ENCODE measurements around the gene ACYP1.

The ACYP1 gene

DNA sequence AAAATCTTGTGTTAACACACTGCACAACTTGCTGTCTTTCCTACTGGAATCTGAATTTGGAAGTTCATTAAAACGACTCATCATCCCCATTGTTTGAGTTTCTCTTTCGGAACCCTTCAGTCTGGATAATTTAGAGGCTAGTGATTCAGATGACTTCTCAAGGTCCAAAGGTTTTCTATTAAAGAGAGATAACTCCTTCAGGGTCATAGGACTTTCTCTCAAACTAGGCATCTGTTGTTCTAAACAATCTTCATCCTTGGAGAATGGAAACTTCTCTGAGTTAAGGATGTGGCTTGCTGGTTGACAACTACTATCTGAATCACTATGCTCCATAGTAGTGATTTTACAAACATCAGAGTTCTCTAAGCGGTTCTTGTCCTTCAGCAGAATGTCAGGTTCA lies 16.9 kb downstream of the ACYP1 start:
- H3K27ac ChIP-seq (ENCODE audit: low read depth, low read length): no peak overlapping the region
- DNase-seq: no peak
- WGBS (ENCODE audit: extremely low coverage, insufficient coverage, low lambda C conversion rate): no CpG with 5 or more reads among the region's 3 CpGs
- no peak overlapping the region for H2BK120ac ChIP-seq (ENCODE audit: low read depth, low read length)
- H3K23ac ChIP-seq (ENCODE audit: low read length): no peak overlapping the region
- no peak overlapping the region for H3K56ac ChIP-seq (ENCODE audit: low read length)
- H3K4me1 ChIP-seq (ENCODE audit: control insufficient read depth, low read depth, low read length): no peaks in the 10 kb centered on the region
- H2BK5ac ChIP-seq (ENCODE audit: low read length): no peak overlapping the region
- H3K79me2 ChIP-seq (ENCODE audit: control insufficient read depth, insufficient read depth, low read length): no peaks in the 10 kb centered on the region
- H3K9ac ChIP-seq (ENCODE audit: low read length): no peak overlapping the region
- no peak overlapping the region for H4K5ac ChIP-seq (ENCODE audit: low read length)
- no peak overlapping the region for H3K4ac ChIP-seq (ENCODE audit: low read depth, low read length)
- no peak overlapping the region for H3K4me3 ChIP-seq (ENCODE audit: low read length)
- H4K8ac ChIP-seq (ENCODE audit: low read depth, low read length): no peak overlapping the region
- no peak overlapping the region for H2AK5ac ChIP-seq (ENCODE audit: low read length)
- no peak overlapping the region for H3K4me2 ChIP-seq (ENCODE audit: low read length)
- no peak overlapping the region for H3K18ac ChIP-seq (ENCODE audit: low read length)
- H3K36me3 ChIP-seq (ENCODE audit: control insufficient read depth, insufficient read depth, low read length): no peaks in the 10 kb centered on the region
- peaks cover 2% of the 10 kb centered on the region for H3K79me1 ChIP-seq (ENCODE audit: low read length)
- H2BK15ac ChIP-seq (replicated peaks; ENCODE audit: low read depth): no peak overlapping the region
- no peaks in the 10 kb centered on the region for H3K27me3 ChIP-seq (ENCODE audit: insufficient read depth, low read length, poor library complexity)

DNA sequence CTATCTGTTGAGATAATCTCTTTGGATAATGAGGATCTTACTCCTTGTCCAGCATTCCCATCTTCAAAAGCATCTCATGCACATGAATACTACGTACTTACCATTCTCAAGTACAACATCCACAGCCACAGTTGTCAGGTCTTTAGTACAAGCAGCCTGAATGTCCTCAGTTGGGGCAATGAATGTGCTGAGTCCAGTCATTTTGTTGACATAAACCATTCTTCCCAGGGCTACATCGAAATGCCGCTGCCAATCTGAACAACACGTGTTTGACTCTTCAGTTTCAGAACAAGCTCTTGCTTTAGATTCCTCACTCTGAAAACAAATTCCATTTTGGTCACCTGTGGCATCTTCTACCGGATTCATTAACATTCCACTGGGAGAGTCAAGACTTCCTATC lies 17.5 kb downstream of the ACYP1 start:
- Histone ChIP-seq H3K23ac (ENCODE audit: low read length) (no peak overlapping the region), H3K4me1 (ENCODE audit: control insufficient read depth, low read depth, low read length) (no peaks in the 10 kb centered on the region), H3K9ac (ENCODE audit: low read length) (no peak overlapping the region), H2BK120ac (ENCODE audit: low read depth, low read length) (no peak overlapping the region), H3K4me3 (ENCODE audit: low read length) (no peak overlapping the region), H3K56ac (ENCODE audit: low read length) (no peak overlapping the region), H2AK5ac (ENCODE audit: low read length) (no peak overlapping the region), H2BK5ac (ENCODE audit: low read length) (no peak overlapping the region), H3K79me1 (ENCODE audit: low read length) (peaks cover 2% of the 10 kb centered on the region), H4K8ac (ENCODE audit: low read depth, low read length) (no peak overlapping the region), H2BK15ac (replicated peaks; ENCODE audit: low read depth) (no peak overlapping the region), H3K27me3 (ENCODE audit: insufficient read depth, low read length, poor library complexity) (no peaks in the 10 kb centered on the region), H4K5ac (ENCODE audit: low read length) (no peak overlapping the region), H3K4me2 (ENCODE audit: low read length) (no peak overlapping the region), H3K27ac (ENCODE audit: low read depth, low read length) (no peak overlapping the region), H3K4ac (ENCODE audit: low read depth, low read length) (no peak overlapping the region), H3K36me3 (ENCODE audit: control insufficient read depth, insufficient read depth, low read length) (no peaks in the 10 kb centered on the region), H3K18ac (ENCODE audit: low read length) (no peak overlapping the region), H3K79me2 (ENCODE audit: control insufficient read depth, insufficient read depth, low read length) (no peaks in the 10 kb centered on the region)
- no peak for DNase-seq
- no CpG with 5 or more reads among the region's 5 CpGs for WGBS (ENCODE audit: extremely low coverage, insufficient coverage, low lambda C conversion rate)

DNA sequence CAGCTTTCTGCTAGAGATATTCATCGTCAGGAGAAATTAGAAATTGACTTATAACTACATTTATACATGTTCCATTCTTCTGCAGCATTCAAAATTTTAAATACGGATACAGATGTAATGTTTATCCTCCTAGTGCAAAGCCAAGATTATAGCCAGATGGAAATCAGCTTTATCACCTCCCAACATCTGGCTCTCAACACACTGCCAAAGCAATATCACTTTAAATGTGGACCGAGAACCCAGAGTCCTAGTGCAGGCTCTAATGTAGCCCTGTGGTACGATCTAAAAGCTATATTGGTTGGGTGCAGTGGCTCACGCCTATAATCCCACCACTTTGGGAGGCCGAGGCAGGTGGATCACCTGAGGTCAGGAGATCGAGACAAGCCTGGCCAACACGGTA lies 19.1 kb downstream of the ACYP1 start:
- Histone ChIP-seq H3K23ac (ENCODE audit: low read length) (no peak overlapping the region), H3K4me1 (ENCODE audit: control insufficient read depth, low read depth, low read length) (no peaks in the 10 kb centered on the region), H3K9ac (ENCODE audit: low read length) (no peak overlapping the region), H2BK120ac (ENCODE audit: low read depth, low read length) (no peak overlapping the region), H3K36me3 (ENCODE audit: control insufficient read depth, insufficient read depth, low read length) (no peaks in the 10 kb centered on the region), H3K56ac (ENCODE audit: low read length) (no peak overlapping the region), H3K27me3 (ENCODE audit: insufficient read depth, low read length, poor library complexity) (no peaks in the 10 kb centered on the region), H2BK15ac (replicated peaks; ENCODE audit: low read depth) (no peak overlapping the region), H3K79me2 (ENCODE audit: control insufficient read depth, insufficient read depth, low read length) (no peaks in the 10 kb centered on the region), H2AK5ac (ENCODE audit: low read length) (no peak overlapping the region), H3K4me3 (ENCODE audit: low read length) (no peak overlapping the region), H3K79me1 (ENCODE audit: low read length) (peaks cover 2% of the 10 kb centered on the region), H3K4ac (ENCODE audit: low read depth, low read length) (no peak overlapping the region), H4K8ac (ENCODE audit: low read depth, low read length) (no peak overlapping the region), H3K4me2 (ENCODE audit: low read length) (no peak overlapping the region), H2BK5ac (ENCODE audit: low read length) (no peak overlapping the region), H3K18ac (ENCODE audit: low read length) (no peak overlapping the region), H3K27ac (ENCODE audit: low read depth, low read length) (no peak overlapping the region), H4K5ac (ENCODE audit: low read length) (no peak overlapping the region)
- WGBS (ENCODE audit: extremely low coverage, insufficient coverage, low lambda C conversion rate): no CpG with 5 or more reads among the region's 8 CpGs
- no peak for DNase-seq

DNA sequence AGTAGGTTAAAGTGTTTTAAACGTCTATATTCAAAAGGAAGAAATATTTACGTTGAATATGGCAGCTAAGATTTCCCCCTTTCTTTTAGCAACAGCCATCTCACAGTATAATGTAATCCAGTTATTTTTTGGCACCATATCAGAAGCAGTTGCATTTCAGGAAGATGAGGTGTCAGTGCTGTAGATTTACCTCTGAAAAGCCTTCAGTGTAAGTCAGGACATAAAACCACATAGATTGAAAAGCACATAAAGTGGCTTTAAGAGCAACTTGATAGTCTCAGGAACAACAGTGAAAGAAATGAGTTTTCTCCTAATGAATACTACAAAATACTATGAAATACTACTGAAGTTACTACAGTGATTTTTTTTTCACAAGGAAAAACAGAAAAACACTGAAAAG lies 19.5 kb downstream of the ACYP1 start:
- Histone ChIP-seq H3K4me3 (ENCODE audit: low read length) (no peak overlapping the region), H3K27me3 (ENCODE audit: insufficient read depth, low read length, poor library complexity) (no peaks in the 10 kb centered on the region), H3K4ac (ENCODE audit: low read depth, low read length) (no peak overlapping the region), H3K4me2 (ENCODE audit: low read length) (no peak overlapping the region), H3K23ac (ENCODE audit: low read length) (no peak overlapping the region), H3K4me1 (ENCODE audit: control insufficient read depth, low read depth, low read length) (no peaks in the 10 kb centered on the region), H3K79me1 (ENCODE audit: low read length) (peaks cover 2% of the 10 kb centered on the region), H3K27ac (ENCODE audit: low read depth, low read length) (no peak overlapping the region), H4K8ac (ENCODE audit: low read depth, low read length) (no peak overlapping the region), H2BK5ac (ENCODE audit: low read length) (no peak overlapping the region), H3K56ac (ENCODE audit: low read length) (no peak overlapping the region), H3K79me2 (ENCODE audit: control insufficient read depth, insufficient read depth, low read length) (no peaks in the 10 kb centered on the region), H3K9ac (ENCODE audit: low read length) (no peak overlapping the region), H2BK15ac (replicated peaks; ENCODE audit: low read depth) (no peak overlapping the region), H2AK5ac (ENCODE audit: low read length) (no peak overlapping the region), H2BK120ac (ENCODE audit: low read depth, low read length) (no peak overlapping the region), H4K5ac (ENCODE audit: low read length) (no peak overlapping the region), H3K36me3 (ENCODE audit: control insufficient read depth, insufficient read depth, low read length) (no peaks in the 10 kb centered on the region), H3K18ac (ENCODE audit: low read length) (no peak overlapping the region)
- WGBS (ENCODE audit: extremely low coverage, insufficient coverage, low lambda C conversion rate): no CpG with 5 or more reads among the region's 2 CpGs
- no peak for DNase-seq

DNA sequence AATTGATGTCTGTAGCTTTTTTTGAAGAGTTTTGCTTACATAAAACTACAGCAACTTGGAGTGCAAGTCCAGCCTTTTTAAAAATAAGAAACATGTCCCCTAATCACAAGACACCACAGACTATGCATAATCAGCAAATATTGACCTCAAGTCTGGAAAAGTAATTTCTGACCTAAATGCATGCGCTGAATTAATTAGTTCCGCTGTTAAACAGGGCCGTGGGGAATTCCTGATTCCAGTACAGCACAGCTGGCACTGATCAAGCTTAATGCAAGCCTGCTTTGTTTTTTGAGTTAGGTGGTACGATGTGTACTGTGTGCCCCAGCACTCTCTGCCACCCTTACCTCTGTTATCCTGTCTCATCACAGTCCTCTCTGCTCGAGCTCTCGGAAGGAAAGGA lies 21.8 kb downstream of the ACYP1 start:
- H3K9ac ChIP-seq (ENCODE audit: low read length): no peak overlapping the region
- H3K18ac ChIP-seq (ENCODE audit: low read length): no peak overlapping the region
- H3K4me2 ChIP-seq (ENCODE audit: low read length): no peak overlapping the region
- H2AK5ac ChIP-seq (ENCODE audit: low read length): no peak overlapping the region
- no peak for DNase-seq
- no peak overlapping the region for H4K8ac ChIP-seq (ENCODE audit: low read depth, low read length)
- no peak overlapping the region for H3K4ac ChIP-seq (ENCODE audit: low read depth, low read length)
- no peaks in the 10 kb centered on the region for H3K4me1 ChIP-seq (ENCODE audit: control insufficient read depth, low read depth, low read length)
- WGBS (ENCODE audit: extremely low coverage, insufficient coverage, low lambda C conversion rate): no CpG with 5 or more reads among the region's 6 CpGs
- H3K23ac ChIP-seq (ENCODE audit: low read length): no peak overlapping the region
- no peaks in the 10 kb centered on the region for H3K79me2 ChIP-seq (ENCODE audit: control insufficient read depth, insufficient read depth, low read length)
- no peaks in the 10 kb centered on the region for H3K27me3 ChIP-seq (ENCODE audit: insufficient read depth, low read length, poor library complexity)
- no peak overlapping the region for H4K5ac ChIP-seq (ENCODE audit: low read length)
- no peak overlapping the region for H2BK120ac ChIP-seq (ENCODE audit: low read depth, low read length)
- H3K4me3 ChIP-seq (ENCODE audit: low read length): no peak overlapping the region
- no peak overlapping the region for H2BK15ac ChIP-seq (replicated peaks; ENCODE audit: low read depth)
- no peaks in the 10 kb centered on the region for H3K36me3 ChIP-seq (ENCODE audit: control insufficient read depth, insufficient read depth, low read length)
- H3K79me1 ChIP-seq (ENCODE audit: low read length): peaks cover 2% of the 10 kb centered on the region
- no peak overlapping the region for H3K56ac ChIP-seq (ENCODE audit: low read length)
- no peak overlapping the region for H2BK5ac ChIP-seq (ENCODE audit: low read length)
- no peak overlapping the region for H3K27ac ChIP-seq (ENCODE audit: low read depth, low read length)

DNA sequence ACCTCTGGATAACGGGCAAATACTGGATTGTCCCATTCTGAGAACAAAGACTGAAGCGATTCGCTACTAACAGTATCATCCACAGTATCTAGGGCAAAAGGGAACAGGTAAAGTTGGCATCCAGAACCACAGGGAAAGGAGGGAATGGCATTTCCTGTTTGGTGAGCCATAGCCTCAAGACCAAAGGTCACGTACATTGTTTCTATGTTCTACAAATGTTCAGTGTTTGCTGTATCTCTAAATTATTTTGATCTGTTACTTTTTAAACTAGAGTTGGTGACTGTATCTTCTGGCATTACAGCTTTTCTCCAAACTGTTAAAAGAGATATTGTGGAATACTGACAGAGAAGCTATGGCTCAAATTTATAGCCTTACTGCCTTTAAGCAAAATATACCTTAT lies 22.2 kb downstream of the ACYP1 start:
- Histone ChIP-seq H3K18ac (ENCODE audit: low read length) (no peak overlapping the region), H2BK5ac (ENCODE audit: low read length) (no peak overlapping the region), H3K4me2 (ENCODE audit: low read length) (no peak overlapping the region), H2BK15ac (replicated peaks; ENCODE audit: low read depth) (no peak overlapping the region), H3K23ac (ENCODE audit: low read length) (no peak overlapping the region), H3K79me2 (ENCODE audit: control insufficient read depth, insufficient read depth, low read length) (no peaks in the 10 kb centered on the region), H3K27me3 (ENCODE audit: insufficient read depth, low read length, poor library complexity) (no peaks in the 10 kb centered on the region), H3K27ac (ENCODE audit: low read depth, low read length) (no peak overlapping the region), H3K36me3 (ENCODE audit: control insufficient read depth, insufficient read depth, low read length) (no peaks in the 10 kb centered on the region), H3K4ac (ENCODE audit: low read depth, low read length) (no peak overlapping the region), H4K8ac (ENCODE audit: low read depth, low read length) (no peak overlapping the region), H3K4me3 (ENCODE audit: low read length) (no peak overlapping the region), H3K56ac (ENCODE audit: low read length) (no peak overlapping the region), H2BK120ac (ENCODE audit: low read depth, low read length) (no peak overlapping the region), H4K5ac (ENCODE audit: low read length) (no peak overlapping the region), H3K9ac (ENCODE audit: low read length) (no peak overlapping the region), H3K4me1 (ENCODE audit: control insufficient read depth, low read depth, low read length) (no peaks in the 10 kb centered on the region), H3K79me1 (ENCODE audit: low read length) (peaks cover 2% of the 10 kb centered on the region), H2AK5ac (ENCODE audit: low read length) (no peak overlapping the region)
- no peak for DNase-seq
- no CpG with 5 or more reads among the region's 4 CpGs for WGBS (ENCODE audit: extremely low coverage, insufficient coverage, low lambda C conversion rate)
